ENCODE results near the gene ASTN2. TPM values are rescaled to one million over a fixed set of nuclear protein-coding genes. Genes with fewer than 3 reads are reported as not detected.

ASTN2 gene
- total RNA-seq, 1 donor from 2014 or later, result 0.53 TPM

- TF ChIP-seq CTCF (IDR thresholded peaks at IDR 0.05; ENCODE audit: insufficient read depth, low read length, severe bottlenecking), result no peak
- Histone ChIP-seq H3K27me3 (ENCODE audit: control insufficient read depth, insufficient read depth, low read length) (no peaks in the 10 kb centered on the region), H3K36me3 (ENCODE audit: control insufficient read depth, insufficient read depth, low read length) (no peaks in the 10 kb centered on the region), H3K4me3 (ENCODE audit: low read depth, low read length) (no peak overlapping the region)
- FAIRE-seq (no peak), DNase-seq (ENCODE audit: low read depth) (no peak)
These were observed 89.6 kb downstream of the ASTN2 start for GRCh38 chr9:117325110-117325731.

GRCh38 chr9:117323390-117323789, 91.5 kb downstream of the ASTN2 start:
- Histone ChIP-seq H3K36me3 (ENCODE audit: control insufficient read depth, insufficient read depth, low read length) (no peaks in the 10 kb centered on the region), H3K27me3 (ENCODE audit: control insufficient read depth, insufficient read depth, low read length) (no peaks in the 10 kb centered on the region), H3K4me3 (ENCODE audit: low read depth, low read length) (no peak overlapping the region)
- TF ChIP-seq CTCF (IDR thresholded peaks at IDR 0.05; ENCODE audit: insufficient read depth, low read length, severe bottlenecking), result no peak
- no peak for DNase-seq (ENCODE audit: low read depth)
- FAIRE-seq, result no peak

GRCh38 chr9:117317192-117317591, 97.7 kb downstream of the ASTN2 start:
- H3K27me3 ChIP-seq (ENCODE audit: control insufficient read depth, insufficient read depth, low read length), result no peaks in the 10 kb centered on the region
- no peaks in the 10 kb centered on the region for H3K36me3 ChIP-seq (ENCODE audit: control insufficient read depth, insufficient read depth, low read length)
- FAIRE-seq, result no peak
- H3K4me3 ChIP-seq (ENCODE audit: low read depth, low read length), result no peak overlapping the region
- no peak for DNase-seq (ENCODE audit: low read depth)
- no peak for TF ChIP-seq CTCF (IDR thresholded peaks at IDR 0.05; ENCODE audit: insufficient read depth, low read length, severe bottlenecking)

- no peaks in the 10 kb centered on the region for H3K27me3 ChIP-seq (ENCODE audit: control insufficient read depth, insufficient read depth, low read length)
- no peaks in the 10 kb centered on the region for H3K36me3 ChIP-seq (ENCODE audit: control insufficient read depth, insufficient read depth, low read length)
- DNase-seq (ENCODE audit: low read depth) (no peak), FAIRE-seq (no peak)
- no peak overlapping the region for H3K4me3 ChIP-seq (ENCODE audit: low read depth, low read length)
- TF ChIP-seq CTCF (IDR thresholded peaks at IDR 0.05; ENCODE audit: insufficient read depth, low read length, severe bottlenecking), result no peak
These were observed 99.6 kb downstream of the ASTN2 start for GRCh38 chr9:117315236-117315635.

- TF ChIP-seq CTCF (IDR thresholded peaks at IDR 0.05; ENCODE audit: insufficient read depth, low read length, severe bottlenecking), result no peak
- DNase-seq (ENCODE audit: low read depth), result no peak
- Histone ChIP-seq H3K27me3 (ENCODE audit: control insufficient read depth, insufficient read depth, low read length) (no peaks in the 10 kb centered on the region), H3K4me3 (ENCODE audit: low read depth, low read length) (no peak overlapping the region), H3K36me3 (ENCODE audit: control insufficient read depth, insufficient read depth, low read length) (no peaks in the 10 kb centered on the region)
- FAIRE-seq, result no peak
These were observed 100.9 kb downstream of the ASTN2 start for GRCh38 chr9:117313989-117314388.

- FAIRE-seq, result no peak
- DNase-seq (ENCODE audit: low read depth), result no peak
- no peak for TF ChIP-seq CTCF (IDR thresholded peaks at IDR 0.05; ENCODE audit: insufficient read depth, low read length, severe bottlenecking)
- Histone ChIP-seq H3K36me3 (ENCODE audit: control insufficient read depth, insufficient read depth, low read length) (no peaks in the 10 kb centered on the region), H3K4me3 (ENCODE audit: low read depth, low read length) (no peak overlapping the region), H3K27me3 (ENCODE audit: control insufficient read depth, insufficient read depth, low read length) (no peaks in the 10 kb centered on the region)
These were observed 107.2 kb downstream of the ASTN2 start for GRCh38 chr9:117307701-117308100.

Data from bronchial epithelial cell (primary cell).